ENCODE measurements around the gene RNLS.
"Not testable (repeated sequence)": the region's sequence is repeated elsewhere in the genome, so short reads cannot be mapped to it uniquely, and the experiment has no call there.

RNLS gene

GRCh38 chr10:88522715-88523114 is 60.4 kb downstream of the RNLS start:
- no peak for DNase-seq (ENCODE audit: low spot score)

- DNase-seq (ENCODE audit: low spot score): no peak
These were observed 61.3 kb downstream of the RNLS start for GRCh38 chr10:88521791-88522190.

- DNase-seq (ENCODE audit: low spot score): no peak
These were observed 67.9 kb downstream of the RNLS start for GRCh38 chr10:88515235-88515634.

GRCh38 chr10:88512599-88512998 is 70.5 kb downstream of the RNLS start:
- no peak for DNase-seq (ENCODE audit: low spot score)

GRCh38 chr10:88508796-88509195 is 74.3 kb downstream of the RNLS start:
- no peak for DNase-seq (ENCODE audit: low spot score)

GRCh38 chr10:88507826-88508453 is 75.2 kb downstream of the RNLS start:
- no peak for DNase-seq (ENCODE audit: low spot score)

GRCh38 chr10:88507404-88507803 is 75.7 kb downstream of the RNLS start:
- no peak for DNase-seq (ENCODE audit: low spot score)

GRCh38 chr10:88505680-88506215 is 77.4 kb downstream of the RNLS start:
- no peak for DNase-seq (ENCODE audit: low spot score)

GRCh38 chr10:88505265-88505664 is 77.9 kb downstream of the RNLS start:
- DNase-seq (ENCODE audit: low spot score): no peak

GRCh38 chr10:88500656-88501055 is 82.5 kb downstream of the RNLS start:
- no peak for DNase-seq (ENCODE audit: low spot score)

GRCh38 chr10:88499569-88500470 is 83.3 kb downstream of the RNLS start:
- no peak for DNase-seq (ENCODE audit: low spot score)

- DNase-seq (ENCODE audit: low spot score): no peak
These were observed 85.2 kb downstream of the RNLS start for GRCh38 chr10:88497913-88498312.

- no peak for DNase-seq (ENCODE audit: low spot score)
These were observed 88.6 kb downstream of the RNLS start for GRCh38 chr10:88494537-88494936.

GRCh38 chr10:88493691-88494483 is 89.2 kb downstream of the RNLS start:
- DNase-seq (ENCODE audit: low spot score): no peak

GRCh38 chr10:88491314-88491713 is 91.8 kb downstream of the RNLS start:
- no peak for DNase-seq (ENCODE audit: low spot score)

- no peak for DNase-seq (ENCODE audit: low spot score)
These were observed 92.7 kb downstream of the RNLS start for GRCh38 chr10:88490231-88490980.

GRCh38 chr10:88489107-88489506 is 94.0 kb downstream of the RNLS start:
- DNase-seq (ENCODE audit: low spot score): no peak

- not testable (repeated sequence) for DNase-seq (ENCODE audit: low spot score)
These were observed 96.3 kb downstream of the RNLS start for GRCh38 chr10:88486816-88487215.

GRCh38 chr10:88482220-88482619 is 100.9 kb downstream of the RNLS start:
- DNase-seq (ENCODE audit: low spot score): no peak

GRCh38 chr10:88478256-88478655 is 104.9 kb downstream of the RNLS start:
- no peak for DNase-seq (ENCODE audit: low spot score)

- DNase-seq (ENCODE audit: low spot score): no peak
These were observed 105.6 kb downstream of the RNLS start for GRCh38 chr10:88477343-88478085.

All from CD4-positive, alpha-beta T cell treated with Interleukin-2 at 100 ng/mL for 4 hours (primary cell).